ENCODE measurements around the gene CCL14. TPM values are rescaled to one million over a fixed set of nuclear protein-coding genes. Genes with fewer than 3 reads are reported as not detected.

Gene CCL14
- total and polyA plus RNA-seq, 2 of the 13 experiments (the other 11 are each of a cell fraction or from before 2014, with no cell fraction given), result 1.1 to 1.7 TPM

GRCh38 chr17:36001862-36002603 is 15.5 kb upstream of the CCL14 start (continued):
- no peak for TF ChIP-seq ZNF691 (CRISPR knock-in tag; IDR thresholded peaks at IDR 0.05; ENCODE audit: borderline replicate concordance, low read depth)
- TF ChIP-seq RNF219 (CRISPR knock-in tag; IDR thresholded peaks at IDR 0.05), result no peak
- TF ChIP-seq ZNF17 (CRISPR knock-in tag; IDR thresholded peaks at IDR 0.05), result no peak
- TF ChIP-seq ZBTB7A (CRISPR knock-in tag; IDR thresholded peaks at IDR 0.05), result no peak
- no peak for TF ChIP-seq ZNF138 (CRISPR knock-in tag; IDR thresholded peaks at IDR 0.05; ENCODE audit: low read depth)
- TF ChIP-seq, protein P1, sequence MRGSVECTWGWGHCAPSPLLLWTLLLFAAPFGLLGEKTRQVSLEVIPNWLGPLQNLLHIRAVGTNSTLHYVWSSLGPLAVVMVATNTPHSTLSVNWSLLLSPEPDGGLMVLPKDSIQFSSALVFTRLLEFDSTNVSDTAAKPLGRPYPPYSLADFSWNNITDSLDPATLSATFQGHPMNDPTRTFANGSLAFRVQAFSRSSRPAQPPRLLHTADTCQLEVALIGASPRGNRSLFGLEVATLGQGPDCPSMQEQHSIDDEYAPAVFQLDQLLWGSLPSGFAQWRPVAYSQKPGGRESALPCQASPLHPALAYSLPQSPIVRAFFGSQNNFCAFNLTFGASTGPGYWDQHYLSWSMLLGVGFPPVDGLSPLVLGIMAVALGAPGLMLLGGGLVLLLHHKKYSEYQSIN (CRISPR knock-in tag; IDR thresholded peaks at IDR 0.05; ENCODE audit: borderline replicate concordance), result no peak
- no peak for TF ChIP-seq ZNF567 (CRISPR knock-in tag; IDR thresholded peaks at IDR 0.05; ENCODE audit: borderline replicate concordance)
- 0 out of 2 replicates have a peak, but pooled peaks have one; percentile 39 for TF ChIP-seq PATZ1 (CRISPR knock-in tag; IDR thresholded peaks at IDR 0.05)
- TF ChIP-seq ARHGAP35 (CRISPR knock-in tag; IDR thresholded peaks at IDR 0.05; ENCODE audit: borderline replicate concordance), result no peak
- no peak for TF ChIP-seq SRF (IDR thresholded peaks at IDR 0.05; ENCODE audit: low read depth, low read length)
- no peak for TF ChIP-seq SIN3A (IDR thresholded peaks at IDR 0.05; ENCODE audit: borderline replicate concordance, low read depth, low read length)
- TF ChIP-seq SOX5 (CRISPR knock-in tag; IDR thresholded peaks at IDR 0.05; ENCODE audit: borderline replicate concordance), result peak; percentile 52; the same call in 1 of the 2 replicates
- no peak for TF ChIP-seq ZNF513 (CRISPR knock-in tag; conservative IDR thresholded peaks at IDR 0.05)
- no peak for TF ChIP-seq ATF7 (IDR thresholded peaks at IDR 0.05)
- TF ChIP-seq ATF7 (CRISPR knock-in tag; IDR thresholded peaks at IDR 0.05), result no peak
- TF ChIP-seq, protein P2, sequence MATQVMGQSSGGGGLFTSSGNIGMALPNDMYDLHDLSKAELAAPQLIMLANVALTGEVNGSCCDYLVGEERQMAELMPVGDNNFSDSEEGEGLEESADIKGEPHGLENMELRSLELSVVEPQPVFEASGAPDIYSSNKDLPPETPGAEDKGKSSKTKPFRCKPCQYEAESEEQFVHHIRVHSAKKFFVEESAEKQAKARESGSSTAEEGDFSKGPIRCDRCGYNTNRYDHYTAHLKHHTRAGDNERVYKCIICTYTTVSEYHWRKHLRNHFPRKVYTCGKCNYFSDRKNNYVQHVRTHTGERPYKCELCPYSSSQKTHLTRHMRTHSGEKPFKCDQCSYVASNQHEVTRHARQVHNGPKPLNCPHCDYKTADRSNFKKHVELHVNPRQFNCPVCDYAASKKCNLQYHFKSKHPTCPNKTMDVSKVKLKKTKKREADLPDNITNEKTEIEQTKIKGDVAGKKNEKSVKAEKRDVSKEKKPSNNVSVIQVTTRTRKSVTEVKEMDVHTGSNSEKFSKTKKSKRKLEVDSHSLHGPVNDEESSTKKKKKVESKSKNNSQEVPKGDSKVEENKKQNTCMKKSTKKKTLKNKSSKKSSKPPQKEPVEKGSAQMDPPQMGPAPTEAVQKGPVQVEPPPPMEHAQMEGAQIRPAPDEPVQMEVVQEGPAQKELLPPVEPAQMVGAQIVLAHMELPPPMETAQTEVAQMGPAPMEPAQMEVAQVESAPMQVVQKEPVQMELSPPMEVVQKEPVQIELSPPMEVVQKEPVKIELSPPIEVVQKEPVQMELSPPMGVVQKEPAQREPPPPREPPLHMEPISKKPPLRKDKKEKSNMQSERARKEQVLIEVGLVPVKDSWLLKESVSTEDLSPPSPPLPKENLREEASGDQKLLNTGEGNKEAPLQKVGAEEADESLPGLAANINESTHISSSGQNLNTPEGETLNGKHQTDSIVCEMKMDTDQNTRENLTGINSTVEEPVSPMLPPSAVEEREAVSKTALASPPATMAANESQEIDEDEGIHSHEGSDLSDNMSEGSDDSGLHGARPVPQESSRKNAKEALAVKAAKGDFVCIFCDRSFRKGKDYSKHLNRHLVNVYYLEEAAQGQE (IDR thresholded peaks at IDR 0.05; ENCODE audit: borderline replicate concordance in 1 of 2, low read depth in 1 of 2, low read length in 2 of 2), result no peak; a peak in 1 of 4 replicates
